Neural crest cell (in vitro differentiated cells): ENCODE data around the gene RNU6-8. TPM values are rescaled to one million over a fixed set of nuclear protein-coding genes. Genes with fewer than 3 reads are reported as not detected.

ENCODE experiments used
- DNase-seq: peaks from one replicate; pipeline ENCODE4 v3.0.0; 2021; ENCODE audit warnings: low read depth, mixed read lengths, low spot score
- H3K27ac Mint-ChIP-seq: one replicate; pipeline ENCODE4 v1.8.0; 2021; ENCODE audit warnings: mild to moderate bottlenecking, mixed read lengths; ENCODE audit not compliant: unreplicated experiment
- H3K27me3 Mint-ChIP-seq: 2 replicates; pipeline ENCODE4 v1.8.0; 2021; ENCODE audit warnings: low read depth, mild to moderate bottlenecking, mixed read lengths
- H3K36me3 Mint-ChIP-seq: 2 replicates; pipeline ENCODE4 v1.8.0; 2021; ENCODE audit warnings: low read depth, mild to moderate bottlenecking, mixed read lengths
- H3K4me1 Mint-ChIP-seq: 2 replicates; pipeline ENCODE4 v1.8.0; 2021; ENCODE audit warnings: mixed read lengths
- H3K4me3 Mint-ChIP-seq: one replicate; pipeline ENCODE4 v1.8.0; 2021; ENCODE audit warnings: mild to moderate bottlenecking, mixed read lengths
- H3K9me3 Mint-ChIP-seq: 2 replicates; pipeline ENCODE4 v1.8.0; 2021; ENCODE audit warnings: mixed read lengths
- total RNA-seq: library from RNA; stranded (reverse); gene quantifications from 2 replicates; pipeline ENCODE4 v1.2.1, GENCODE V29; 2021
- TF ChIP-seq, protein P1 (sequence below): fragments of 200-600 bp; sonication (generic); conservative IDR thresholded peaks from 2 replicates; pipeline ENCODE4 v1.5.0; 2021; ENCODE audit warnings: antibody characterized with exemption, mild to moderate bottlenecking

RNU6-8 gene
- total RNA-seq, 1 donor from 2014 or later, result not detected

- Mint-ChIP-seq H3K36me3 (no peaks in the 10 kb centered on the region), H3K27me3 (no peaks in the 10 kb centered on the region), H3K4me1 (no peaks in the 10 kb centered on the region), H3K4me3 (no peak overlapping the region), H3K9me3 (no peaks in the 10 kb centered on the region), H3K27ac (no peak overlapping the region)
- TF ChIP-seq, protein P1, sequence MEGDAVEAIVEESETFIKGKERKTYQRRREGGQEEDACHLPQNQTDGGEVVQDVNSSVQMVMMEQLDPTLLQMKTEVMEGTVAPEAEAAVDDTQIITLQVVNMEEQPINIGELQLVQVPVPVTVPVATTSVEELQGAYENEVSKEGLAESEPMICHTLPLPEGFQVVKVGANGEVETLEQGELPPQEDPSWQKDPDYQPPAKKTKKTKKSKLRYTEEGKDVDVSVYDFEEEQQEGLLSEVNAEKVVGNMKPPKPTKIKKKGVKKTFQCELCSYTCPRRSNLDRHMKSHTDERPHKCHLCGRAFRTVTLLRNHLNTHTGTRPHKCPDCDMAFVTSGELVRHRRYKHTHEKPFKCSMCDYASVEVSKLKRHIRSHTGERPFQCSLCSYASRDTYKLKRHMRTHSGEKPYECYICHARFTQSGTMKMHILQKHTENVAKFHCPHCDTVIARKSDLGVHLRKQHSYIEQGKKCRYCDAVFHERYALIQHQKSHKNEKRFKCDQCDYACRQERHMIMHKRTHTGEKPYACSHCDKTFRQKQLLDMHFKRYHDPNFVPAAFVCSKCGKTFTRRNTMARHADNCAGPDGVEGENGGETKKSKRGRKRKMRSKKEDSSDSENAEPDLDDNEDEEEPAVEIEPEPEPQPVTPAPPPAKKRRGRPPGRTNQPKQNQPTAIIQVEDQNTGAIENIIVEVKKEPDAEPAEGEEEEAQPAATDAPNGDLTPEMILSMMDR, result no peak
- DNase-seq, result no peak
These were observed 46.3 kb upstream of the RNU6-8 start for GRCh38 chr14:32249371-32249770.

DNA sequence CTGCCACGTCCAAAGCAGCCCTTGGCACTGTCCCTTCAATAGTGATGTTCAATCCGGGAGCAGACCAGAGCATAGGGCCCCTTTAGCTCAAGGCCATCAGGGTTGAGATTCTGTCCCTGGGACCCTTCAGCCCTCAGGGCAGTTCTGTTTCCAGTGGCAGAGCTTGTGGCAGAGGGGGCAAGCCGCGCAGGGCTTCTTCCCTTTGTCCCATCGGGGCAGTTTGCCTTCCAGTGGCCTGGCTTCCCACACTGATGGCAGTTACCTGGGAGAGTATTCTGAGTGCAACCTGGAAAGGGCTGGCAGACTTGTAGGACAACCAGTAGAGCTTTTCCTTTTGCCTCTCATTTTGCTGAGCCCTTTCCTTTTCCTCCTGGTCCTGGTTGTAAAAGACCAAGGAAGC lies 43.7 kb upstream of the RNU6-8 start:
- no peaks in the 10 kb centered on the region for H3K9me3 Mint-ChIP-seq

DNA sequence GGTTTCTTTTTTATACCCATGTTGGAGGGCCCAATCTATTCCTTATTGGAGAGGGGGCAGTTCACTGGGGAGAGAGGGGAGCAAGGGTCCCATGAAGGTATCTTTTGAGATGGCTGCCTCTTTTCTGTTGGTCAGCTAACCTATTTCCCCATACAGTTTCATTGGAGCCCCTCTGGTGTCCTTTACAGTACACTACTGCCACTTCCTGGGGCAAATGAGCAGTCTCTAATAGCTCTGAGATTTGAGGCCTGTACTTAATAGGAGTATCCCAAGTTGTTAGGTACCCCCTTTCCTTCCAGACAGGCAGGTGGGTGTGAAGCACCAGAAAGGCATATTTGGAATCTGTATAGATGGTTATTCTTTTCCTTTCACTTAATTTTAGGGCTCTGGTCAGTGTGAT lies 41.3 kb upstream of the RNU6-8 start:
- Mint-ChIP-seq H3K36me3 (peaks cover 5% of the 10 kb centered on the region), H3K9me3 (peaks cover 3% of the 10 kb centered on the region), H3K4me3 (no peak overlapping the region), H3K4me1 (no peaks in the 10 kb centered on the region), H3K27me3 (no peaks in the 10 kb centered on the region), H3K27ac (no peak overlapping the region)
- TF ChIP-seq, protein P1, result no peak
- no peak for DNase-seq

More for the DNA sequence above, 43.7 kb upstream of the RNU6-8 start:
- TF ChIP-seq, protein P1, result no peak
- Mint-ChIP-seq H3K4me3 (no peak overlapping the region), H3K27me3 (no peaks in the 10 kb centered on the region), H3K36me3 (no peaks in the 10 kb centered on the region), H3K27ac (no peak overlapping the region), H3K4me1 (no peaks in the 10 kb centered on the region)
- DNase-seq, result no peak

DNA sequence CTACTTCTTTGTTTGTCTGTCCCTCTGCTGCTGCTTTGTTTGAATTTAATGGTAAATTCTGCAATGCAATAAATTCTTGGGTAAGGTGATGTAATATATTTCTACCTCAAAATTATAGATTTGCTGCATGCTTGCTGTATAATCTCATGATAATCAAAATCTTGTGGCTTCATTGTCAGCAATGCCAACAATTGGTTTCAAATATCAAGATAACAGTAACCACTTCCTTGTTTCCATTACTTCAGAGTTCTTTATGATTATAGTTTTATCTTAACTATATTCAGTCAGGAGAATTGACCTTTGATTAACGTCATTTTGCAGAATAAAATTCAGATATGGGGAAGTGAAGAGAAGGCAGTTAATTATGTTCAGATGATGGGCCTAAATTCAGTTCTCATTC lies 30.2 kb upstream of the RNU6-8 start:
- Mint-ChIP-seq H3K27ac (no peak overlapping the region), H3K4me3 (no peak overlapping the region), H3K36me3 (no peaks in the 10 kb centered on the region), H3K4me1 (no peaks in the 10 kb centered on the region), H3K27me3 (no peaks in the 10 kb centered on the region), H3K9me3 (no peaks in the 10 kb centered on the region)
- no peak for DNase-seq
- TF ChIP-seq, protein P1, result no peak

GRCh38 chr14:32232481-32232880 lies 29.4 kb upstream of the RNU6-8 start:
- Mint-ChIP-seq H3K4me3 (no peak overlapping the region), H3K27me3 (no peaks in the 10 kb centered on the region), H3K9me3 (no peaks in the 10 kb centered on the region), H3K4me1 (no peaks in the 10 kb centered on the region), H3K27ac (no peak overlapping the region), H3K36me3 (no peaks in the 10 kb centered on the region)
- no peak for DNase-seq
- TF ChIP-seq, protein P1, result no peak
